Memory B cell (primary cell): Measurements from ENCODE around the gene LDLRAD3.
"Not testable (repeated sequence)": the region's sequence is repeated elsewhere in the genome, so short reads cannot be mapped to it uniquely, and the experiment has no call there.

ENCODE experiments used
- ATAC-seq: fragments of 150-1000 bp; cut with Tn5 transposase; 2 replicates; pipeline ENCODE4 v1.10.0; 2021; ENCODE audit warnings: low read depth, mild to moderate bottlenecking, moderate library complexity
- DNase-seq, 2 donors: peaks; one replicate each; pipeline ENCODE4 v3.0.0; 2022; ENCODE audit warnings: low spot score in 2 of 2
- H3K27ac Mint-ChIP-seq: one replicate; pipeline ENCODE4 v1.8.0; 2022; ENCODE audit warnings: mild to moderate bottlenecking, moderate library complexity, mixed read lengths
- H3K27me3 Mint-ChIP-seq: one replicate; pipeline ENCODE4 v1.8.0; 2022; ENCODE audit warnings: mixed read lengths
- H3K36me3 Mint-ChIP-seq: one replicate; pipeline ENCODE4 v1.8.0; 2022; ENCODE audit warnings: mild to moderate bottlenecking, mixed read lengths
- H3K4me1 Mint-ChIP-seq: one replicate; pipeline ENCODE4 v1.8.0; 2022; ENCODE audit warnings: mixed read lengths
- H3K4me3 Mint-ChIP-seq: one replicate; pipeline ENCODE4 v1.8.0; 2022; ENCODE audit warnings: mild to moderate bottlenecking, moderate library complexity, mixed read lengths
- H3K9me3 Mint-ChIP-seq: one replicate; pipeline ENCODE4 v1.8.0; 2022; ENCODE audit warnings: mixed read lengths

The LDLRAD3 gene

DNA sequence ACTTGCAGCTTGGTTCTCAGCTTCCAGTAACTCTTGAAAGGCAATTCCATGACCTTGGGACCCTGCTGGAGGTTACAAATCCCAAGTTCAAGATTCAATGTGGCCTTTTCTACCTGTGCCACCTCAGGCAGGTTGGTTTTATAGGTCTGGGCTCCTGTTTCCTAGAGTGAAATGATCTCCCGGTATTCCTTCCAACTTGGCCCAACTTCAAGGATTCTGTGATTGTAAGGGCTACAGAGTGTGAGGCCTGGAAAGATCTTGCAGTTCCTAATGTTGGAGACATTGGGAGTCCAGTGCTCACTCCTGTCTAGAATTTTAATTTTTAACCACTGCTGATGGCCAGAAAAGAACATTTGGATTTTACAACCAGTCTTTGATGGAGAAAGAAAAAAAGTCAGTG lies 91.6 kb downstream of the LDLRAD3 start:
- Mint-ChIP-seq H3K27me3 (peaks cover 8% of the 10 kb centered on the region), H3K4me1 (no peaks in the 10 kb centered on the region), H3K4me3 (no peak overlapping the region), H3K9me3 (no peaks in the 10 kb centered on the region), H3K27ac (no peak overlapping the region), H3K36me3 (no peaks in the 10 kb centered on the region)
- DNase-seq (no peak), ATAC-seq (no peak)

DNA sequence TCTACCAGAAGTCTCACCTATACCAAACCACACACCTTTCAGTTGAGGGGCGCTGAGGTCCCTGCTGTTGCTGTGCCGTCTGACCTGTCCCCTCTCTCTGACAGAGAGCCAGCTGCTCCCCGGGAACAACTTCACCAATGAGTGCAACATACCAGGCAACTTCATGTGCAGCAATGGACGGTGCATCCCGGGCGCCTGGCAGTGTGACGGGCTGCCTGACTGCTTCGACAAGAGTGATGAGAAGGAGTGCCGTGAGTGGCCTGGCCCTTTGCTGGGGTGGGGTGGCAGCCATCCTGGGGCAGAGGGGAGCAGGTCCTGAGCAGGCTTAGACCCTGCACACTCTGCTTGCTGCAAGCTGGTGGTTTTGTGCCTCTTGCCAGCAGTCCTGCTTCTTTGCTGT lies 92.1 kb downstream of the LDLRAD3 start:
- Mint-ChIP-seq H3K9me3 (no peaks in the 10 kb centered on the region), H3K36me3 (no peaks in the 10 kb centered on the region), H3K4me3 (no peak overlapping the region), H3K27me3 (peaks cover 8% of the 10 kb centered on the region), H3K4me1 (no peaks in the 10 kb centered on the region), H3K27ac (no peak overlapping the region)
- ATAC-seq (no peak), DNase-seq (no peak)

DNA sequence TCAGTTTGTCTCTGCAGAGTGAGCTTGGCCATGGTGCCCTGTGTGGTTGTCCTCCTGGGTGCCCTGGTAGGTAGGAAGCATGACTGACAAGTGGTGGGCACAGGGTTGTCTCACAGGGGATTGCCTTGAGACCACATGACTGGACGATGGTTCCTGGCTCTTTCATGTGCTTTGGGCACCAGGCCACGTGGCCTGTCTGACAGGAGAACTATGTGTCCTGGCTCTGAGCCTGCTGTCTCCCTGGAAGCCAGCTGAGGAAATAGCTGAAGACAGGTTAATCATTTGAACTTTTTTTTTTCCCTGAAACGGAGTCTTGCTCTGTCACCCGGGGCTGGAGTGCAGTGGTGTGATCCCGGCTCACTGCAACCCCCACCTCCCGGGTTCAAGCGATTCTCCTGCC lies 93.2 kb downstream of the LDLRAD3 start:
- H3K27ac Mint-ChIP-seq, result no peak overlapping the region
- H3K9me3 Mint-ChIP-seq, result no peaks in the 10 kb centered on the region
- H3K4me1 Mint-ChIP-seq, result no peaks in the 10 kb centered on the region
- H3K4me3 Mint-ChIP-seq, result no peak overlapping the region
- ATAC-seq (no peak), DNase-seq (no peak)
- peaks cover 10% of the 10 kb centered on the region for H3K27me3 Mint-ChIP-seq
- no peaks in the 10 kb centered on the region for H3K36me3 Mint-ChIP-seq

DNA sequence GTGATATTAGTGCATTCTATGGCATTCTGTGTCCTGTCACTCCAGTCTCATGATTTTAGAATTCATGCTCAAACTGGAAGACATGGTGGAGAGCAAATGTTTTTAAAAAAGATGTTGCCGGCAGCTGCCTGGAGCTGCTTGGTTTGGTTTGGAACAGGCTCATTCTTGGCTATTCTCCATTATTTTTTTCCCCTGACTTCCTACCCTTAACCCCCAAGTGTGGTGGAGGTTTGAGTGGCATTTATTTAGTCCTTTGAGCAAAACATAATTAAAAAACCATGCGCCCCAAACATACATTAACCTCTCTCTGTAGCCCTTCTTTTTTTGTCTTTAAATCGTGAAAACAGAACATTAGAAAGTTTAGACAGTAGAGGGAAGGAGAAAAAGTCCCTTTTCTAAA lies 94.7 kb downstream of the LDLRAD3 start:
- no peaks in the 10 kb centered on the region for H3K36me3 Mint-ChIP-seq
- H3K27me3 Mint-ChIP-seq, result peaks cover 10% of the 10 kb centered on the region
- H3K4me3 Mint-ChIP-seq, result no peak overlapping the region
- no peak overlapping the region for H3K27ac Mint-ChIP-seq
- H3K4me1 Mint-ChIP-seq, result no peaks in the 10 kb centered on the region
- ATAC-seq, result no peak
- no peaks in the 10 kb centered on the region for H3K9me3 Mint-ChIP-seq
- DNase-seq, result no peak

DNA sequence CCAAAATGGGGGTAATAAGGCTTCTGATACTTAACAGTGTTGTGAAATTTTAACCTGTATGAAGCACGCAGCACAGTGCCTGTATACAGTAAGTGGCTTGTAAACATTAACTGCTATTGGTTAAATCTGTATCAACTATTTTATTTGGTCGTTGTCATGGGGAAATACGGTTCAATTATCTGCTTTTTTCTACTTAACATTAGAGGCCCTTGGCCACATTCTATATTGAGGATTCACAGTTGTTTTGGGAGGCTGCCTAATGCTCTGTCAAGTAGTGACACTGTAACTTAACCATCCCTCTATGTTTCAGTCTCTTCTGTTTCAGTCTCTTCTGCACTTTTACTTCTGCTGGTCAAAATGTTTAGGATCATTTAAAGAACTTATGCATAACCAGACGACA lies 95.6 kb downstream of the LDLRAD3 start:
- H3K36me3 Mint-ChIP-seq, result no peaks in the 10 kb centered on the region
- ATAC-seq (no peak), DNase-seq (no peak)
- no peaks in the 10 kb centered on the region for H3K9me3 Mint-ChIP-seq
- no peak overlapping the region for H3K27ac Mint-ChIP-seq
- no peaks in the 10 kb centered on the region for H3K4me1 Mint-ChIP-seq
- peaks cover 10% of the 10 kb centered on the region for H3K27me3 Mint-ChIP-seq
- no peak overlapping the region for H3K4me3 Mint-ChIP-seq

DNA sequence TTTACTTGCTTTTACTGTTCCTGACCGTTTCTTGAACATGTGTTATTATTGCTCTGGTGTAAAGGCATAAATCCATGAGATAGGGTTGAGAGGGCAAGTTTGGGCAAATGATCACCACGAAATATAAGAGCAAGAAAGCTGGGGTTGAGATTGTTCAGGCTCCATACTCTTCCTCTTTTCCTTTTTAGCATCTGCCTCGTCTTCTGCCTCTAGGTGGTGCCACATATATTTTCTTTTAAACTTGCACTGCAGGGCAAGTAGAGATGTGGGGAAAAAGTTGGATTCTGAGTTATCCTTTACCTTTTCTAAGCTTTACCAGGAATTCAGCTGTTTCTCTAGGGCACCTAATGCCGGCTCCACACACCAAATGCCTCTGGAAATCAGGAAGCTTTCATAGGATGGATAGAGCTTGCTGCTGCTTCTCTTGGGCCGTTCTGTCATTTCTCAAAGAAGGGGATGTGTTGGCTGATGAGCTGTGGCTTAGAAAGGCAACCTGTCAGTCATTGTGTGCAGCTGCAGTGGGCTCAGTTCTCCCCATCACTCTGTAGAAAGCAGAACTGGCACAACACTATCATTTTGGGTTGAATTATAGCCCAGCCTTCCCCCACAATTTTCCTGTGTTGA lies 98.2 kb downstream of the LDLRAD3 start:
- no peaks in the 10 kb centered on the region for H3K36me3 Mint-ChIP-seq

DNA sequence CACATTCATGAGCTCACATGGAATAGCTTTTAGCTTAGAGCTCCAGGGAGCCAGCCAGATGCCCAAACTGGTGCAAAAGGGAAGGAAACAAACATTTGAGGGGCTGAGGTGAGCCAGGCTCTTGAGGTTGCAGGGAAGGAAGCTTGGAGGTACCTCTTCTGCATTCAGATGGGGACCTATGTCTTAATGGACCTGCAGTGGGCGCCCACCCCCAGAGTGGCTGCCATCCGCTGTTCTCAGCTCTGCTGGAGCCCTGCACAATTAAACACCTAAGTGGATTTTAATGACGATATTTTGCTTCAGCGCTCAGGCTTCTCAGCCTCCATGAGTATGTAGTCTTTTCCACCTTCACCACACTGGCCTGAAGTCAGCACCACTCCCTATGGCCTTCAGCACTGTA lies 100.8 kb downstream of the LDLRAD3 start:
- H3K36me3 Mint-ChIP-seq, result no peaks in the 10 kb centered on the region
- peaks cover 3% of the 10 kb centered on the region for H3K9me3 Mint-ChIP-seq
- no peak overlapping the region for H3K27ac Mint-ChIP-seq
- ATAC-seq, result no peak
- H3K27me3 Mint-ChIP-seq, result peaks cover 8% of the 10 kb centered on the region
- H3K4me1 Mint-ChIP-seq, result no peaks in the 10 kb centered on the region
- DNase-seq, result no peak
- no peak overlapping the region for H3K4me3 Mint-ChIP-seq

More for the DNA sequence above, 98.2 kb downstream of the LDLRAD3 start:
- no peaks in the 10 kb centered on the region for H3K4me1 Mint-ChIP-seq
- no peak overlapping the region for H3K4me3 Mint-ChIP-seq
- peaks cover 3% of the 10 kb centered on the region for H3K9me3 Mint-ChIP-seq
- ATAC-seq (no peak), DNase-seq (no peak)
- H3K27ac Mint-ChIP-seq, result no peak overlapping the region
- peaks cover 9% of the 10 kb centered on the region for H3K27me3 Mint-ChIP-seq

DNA sequence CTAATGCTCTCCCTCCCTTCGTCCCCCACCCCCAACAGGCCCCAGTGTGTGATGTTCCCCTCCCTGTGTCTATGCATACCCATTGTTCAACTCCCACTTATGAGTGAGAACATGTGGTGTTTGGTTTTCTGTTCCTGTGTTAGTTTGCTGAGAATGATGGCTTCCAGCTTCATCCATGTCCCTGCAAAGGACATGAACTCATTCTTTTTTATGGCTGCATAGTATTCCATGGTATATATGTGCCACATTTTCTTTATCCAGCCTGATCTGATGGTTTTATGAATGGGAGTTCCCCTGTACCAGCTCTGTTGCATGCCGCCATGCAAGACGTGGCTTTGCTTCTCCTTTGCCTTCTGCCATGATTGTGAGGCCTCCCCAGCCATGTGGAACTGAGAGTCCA lies 102.1 kb downstream of the LDLRAD3 start:
- not testable (repeated sequence) for H3K27me3 Mint-ChIP-seq, H3K4me1 Mint-ChIP-seq, H3K36me3 Mint-ChIP-seq, DNase-seq, H3K9me3 Mint-ChIP-seq, ATAC-seq, H3K27ac Mint-ChIP-seq, H3K4me3 Mint-ChIP-seq

DNA sequence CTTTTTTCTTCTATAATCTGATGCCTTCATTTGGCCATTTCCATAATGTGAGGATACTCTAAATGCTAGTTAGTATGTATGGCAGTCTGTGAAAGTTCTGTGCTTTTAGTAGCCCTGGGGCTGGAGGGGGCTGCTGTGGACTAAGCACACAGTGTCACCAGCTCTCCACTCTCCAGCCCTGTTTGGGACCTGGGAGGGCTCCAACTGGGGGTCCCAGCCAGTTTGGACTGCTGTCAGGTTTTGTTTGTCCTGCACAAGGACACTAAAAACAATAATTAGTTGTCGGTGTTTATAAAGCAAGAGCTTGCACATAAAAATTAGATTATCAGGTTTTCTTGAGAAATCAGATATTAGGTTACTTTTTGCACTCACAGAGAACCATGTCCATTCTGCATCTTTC lies 103.1 kb downstream of the LDLRAD3 start:
- no peaks in the 10 kb centered on the region for H3K4me1 Mint-ChIP-seq
- no peak for DNase-seq

DNA sequence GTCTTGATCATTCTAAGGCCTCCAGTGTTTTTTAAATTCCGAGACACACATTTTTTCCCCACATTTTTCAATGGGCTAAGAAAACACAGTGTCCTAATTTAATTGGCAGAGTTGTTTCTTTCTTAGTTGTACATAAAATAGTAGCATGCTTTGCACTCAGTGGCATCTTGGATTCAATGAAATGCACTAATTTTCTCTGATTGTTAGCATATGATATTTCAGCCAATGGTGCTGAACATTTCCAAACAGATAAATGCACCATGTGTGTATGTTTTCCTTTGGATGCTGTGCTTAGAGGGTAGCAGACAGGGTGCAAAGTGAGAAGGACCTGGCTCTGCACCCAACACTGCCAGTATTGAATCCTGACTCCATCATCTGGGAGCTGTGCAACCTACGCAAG lies 103.5 kb downstream of the LDLRAD3 start:
- no peak for ATAC-seq
- Mint-ChIP-seq H3K36me3 (no peaks in the 10 kb centered on the region), H3K9me3 (peaks cover 6% of the 10 kb centered on the region), H3K4me1 (no peaks in the 10 kb centered on the region), H3K27ac (no peak overlapping the region), H3K27me3 (peaks cover 4% of the 10 kb centered on the region), H3K4me3 (no peak overlapping the region)
- DNase-seq, result no peak

More for the DNA sequence above, 103.1 kb downstream of the LDLRAD3 start:
- ATAC-seq, result no peak
- H3K9me3 Mint-ChIP-seq, result peaks cover 6% of the 10 kb centered on the region
- H3K27me3 Mint-ChIP-seq, result peaks cover 6% of the 10 kb centered on the region
- H3K4me3 Mint-ChIP-seq, result no peak overlapping the region
- no peak overlapping the region for H3K27ac Mint-ChIP-seq
- no peaks in the 10 kb centered on the region for H3K36me3 Mint-ChIP-seq

DNA sequence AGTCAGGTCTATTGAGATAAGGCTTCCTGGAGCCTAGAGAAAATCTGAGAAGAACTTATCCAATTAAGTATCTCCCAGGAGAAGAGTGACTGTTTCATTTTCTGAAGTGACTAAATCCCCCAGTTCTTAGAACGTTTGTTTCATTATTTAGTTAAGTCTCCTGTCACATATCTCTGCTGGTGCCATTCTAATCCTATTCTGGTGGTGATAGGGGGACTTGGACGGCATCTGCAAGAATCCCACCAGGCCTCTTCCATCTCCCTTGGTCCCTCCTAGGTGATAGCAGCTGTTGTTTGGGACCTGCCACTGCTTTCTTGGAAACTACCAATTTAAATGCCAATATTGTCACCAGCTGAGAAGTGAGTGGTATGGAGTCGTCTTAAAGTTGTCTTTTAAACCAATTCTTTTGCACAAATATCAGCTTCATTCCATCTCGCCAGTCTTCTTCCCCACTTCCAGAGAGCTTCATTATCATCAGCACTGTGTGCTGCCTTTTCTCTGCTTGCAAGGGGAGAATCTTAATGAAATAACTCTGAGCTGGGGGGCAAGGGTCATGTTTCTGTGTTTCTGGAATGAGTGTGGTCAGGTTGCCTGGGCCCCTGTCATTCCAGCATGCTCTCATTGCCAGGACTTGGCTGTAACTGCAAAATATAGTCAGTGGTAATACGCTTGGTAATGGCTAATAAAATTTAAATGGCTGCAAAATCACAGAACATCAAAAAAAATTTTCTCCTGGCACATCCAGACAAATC lies 104.8 kb downstream of the LDLRAD3 start:
- ATAC-seq, result no peak
- peaks cover 4% of the 10 kb centered on the region for H3K27me3 Mint-ChIP-seq
- no peak overlapping the region for H3K4me3 Mint-ChIP-seq
- H3K27ac Mint-ChIP-seq, result no peak overlapping the region
- no peak for DNase-seq
- H3K9me3 Mint-ChIP-seq, result peaks cover 6% of the 10 kb centered on the region
- no peaks in the 10 kb centered on the region for H3K4me1 Mint-ChIP-seq
- no peaks in the 10 kb centered on the region for H3K36me3 Mint-ChIP-seq

DNA sequence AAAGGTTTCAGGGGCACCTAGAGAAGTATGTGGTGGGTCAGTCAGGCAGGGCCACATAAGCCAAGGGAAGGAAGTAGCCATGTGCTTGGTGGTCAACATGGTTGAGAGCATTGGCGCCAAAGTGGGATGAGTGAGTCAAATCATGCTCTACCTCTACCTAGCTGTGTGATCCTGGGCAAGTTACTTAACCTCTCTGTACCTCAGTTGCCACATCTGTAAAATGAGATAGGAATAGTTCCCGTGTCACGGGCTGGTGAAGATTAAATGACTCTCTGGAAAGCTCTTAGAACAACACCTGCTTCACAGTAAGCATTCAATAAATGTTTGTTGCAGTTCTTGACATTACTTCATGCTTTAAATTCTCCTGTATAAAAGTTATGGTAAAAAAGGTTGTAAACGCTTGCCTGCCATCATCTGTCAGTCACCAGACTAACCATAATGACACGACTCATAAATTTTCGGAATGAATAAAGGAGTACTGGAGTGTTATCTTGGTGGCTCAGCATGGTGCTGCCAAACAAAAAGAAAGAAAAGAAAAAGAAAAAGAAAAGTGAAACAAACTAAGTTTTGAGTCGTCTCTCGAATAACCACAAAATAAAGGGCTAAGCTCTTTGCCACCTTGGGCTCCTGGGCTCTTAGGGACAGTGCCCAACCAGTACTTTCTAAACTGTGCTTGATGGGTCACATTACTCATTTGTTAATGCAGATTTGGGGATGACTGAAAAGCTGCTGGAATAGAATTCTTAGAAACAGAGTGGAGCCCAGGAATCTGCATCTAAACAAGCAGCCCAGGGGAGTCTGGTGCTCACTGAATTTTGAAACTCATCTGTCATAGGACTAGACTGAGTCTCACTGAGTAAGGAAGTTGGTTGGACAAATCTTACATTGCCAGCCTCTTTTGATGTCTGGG lies 107.6 kb downstream of the LDLRAD3 start:
- Mint-ChIP-seq H3K9me3 (peaks cover 10% of the 10 kb centered on the region), H3K4me3 (no peak overlapping the region), H3K4me1 (peaks cover 4% of the 10 kb centered on the region), H3K36me3 (no peaks in the 10 kb centered on the region), H3K27ac (no peak overlapping the region), H3K27me3 (peaks cover 3% of the 10 kb centered on the region)
- ATAC-seq (no peak), DNase-seq (no peak)

DNA sequence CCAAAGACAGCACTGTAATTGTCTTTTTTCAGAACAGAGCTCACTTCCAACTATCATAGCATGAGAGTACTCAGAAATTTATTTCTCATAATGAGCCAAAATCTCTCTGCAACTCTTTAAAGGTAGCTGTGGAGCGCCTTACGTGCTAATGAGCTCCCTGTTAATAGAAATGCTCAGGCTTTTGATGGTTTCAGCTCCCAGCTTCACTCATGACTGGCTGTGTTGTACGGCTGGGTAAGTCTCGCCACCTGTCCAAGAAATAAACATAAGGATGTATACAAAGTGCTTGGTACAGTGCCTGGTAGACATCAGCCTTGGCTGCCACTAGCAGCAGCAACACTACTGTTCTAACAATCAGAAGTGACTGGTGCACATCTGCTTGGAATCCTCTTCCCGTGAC lies 109.4 kb downstream of the LDLRAD3 start:
- Mint-ChIP-seq H3K27me3 (peaks cover 11% of the 10 kb centered on the region), H3K36me3 (no peaks in the 10 kb centered on the region), H3K27ac (no peak overlapping the region), H3K9me3 (peaks cover 10% of the 10 kb centered on the region), H3K4me3 (no peak overlapping the region), H3K4me1 (peaks cover 4% of the 10 kb centered on the region)
- DNase-seq (no peak), ATAC-seq (no peak)

DNA sequence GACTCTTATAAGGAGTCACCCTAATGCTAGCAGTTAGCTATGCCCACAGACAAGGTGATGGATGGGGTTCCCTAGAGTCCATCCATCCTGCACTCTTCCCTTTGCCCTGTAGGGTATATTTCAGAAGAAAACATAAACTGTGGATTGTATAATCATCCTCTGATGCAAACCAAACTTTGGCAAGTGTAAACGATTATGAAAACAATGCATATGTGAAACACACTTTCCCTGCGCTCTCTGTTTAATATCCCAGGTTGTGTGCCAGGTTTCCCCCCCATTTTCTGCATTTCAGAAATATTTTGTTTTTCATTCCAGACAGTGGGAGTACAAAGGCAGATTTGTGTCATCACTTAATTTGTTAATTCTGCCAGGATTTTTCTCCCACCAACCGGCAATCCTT lies 110.0 kb downstream of the LDLRAD3 start:
- H3K4me1 Mint-ChIP-seq, result peaks cover 4% of the 10 kb centered on the region
- peaks cover 10% of the 10 kb centered on the region for H3K9me3 Mint-ChIP-seq
- H3K36me3 Mint-ChIP-seq, result no peaks in the 10 kb centered on the region
- H3K27ac Mint-ChIP-seq, result no peak overlapping the region
- peaks cover 15% of the 10 kb centered on the region for H3K27me3 Mint-ChIP-seq
- H3K4me3 Mint-ChIP-seq, result no peak overlapping the region
- no peak for DNase-seq
- ATAC-seq, result no peak
